Testis (tissue), 2 donors: ENCODE results near the gene HNF4A.

Experiments used
- POLR2A ChIP-seq: fragments of 450-650 bp; IDR thresholded peaks from one replicate; pipeline ENCODE4 v1.6.1; 2017; ENCODE audit warnings: antibody characterized with exemption, mild to moderate bottlenecking, moderate library complexity
- TF ChIP-seq, protein P1 (sequence below), 3 experiments: fragments of 450-650 bp in 2 of 3; fragments of 200-600 bp in 1 of 3; sonication (generic) in 1 of 3; IDR thresholded peaks; one replicate each; pipeline ENCODE4 v1.5.1; 2016 to 2019; ENCODE audit warnings: antibody characterized with exemption in 3 of 3, mild to moderate bottlenecking in 2 of 3, moderate library complexity in 1 of 3

DNA sequence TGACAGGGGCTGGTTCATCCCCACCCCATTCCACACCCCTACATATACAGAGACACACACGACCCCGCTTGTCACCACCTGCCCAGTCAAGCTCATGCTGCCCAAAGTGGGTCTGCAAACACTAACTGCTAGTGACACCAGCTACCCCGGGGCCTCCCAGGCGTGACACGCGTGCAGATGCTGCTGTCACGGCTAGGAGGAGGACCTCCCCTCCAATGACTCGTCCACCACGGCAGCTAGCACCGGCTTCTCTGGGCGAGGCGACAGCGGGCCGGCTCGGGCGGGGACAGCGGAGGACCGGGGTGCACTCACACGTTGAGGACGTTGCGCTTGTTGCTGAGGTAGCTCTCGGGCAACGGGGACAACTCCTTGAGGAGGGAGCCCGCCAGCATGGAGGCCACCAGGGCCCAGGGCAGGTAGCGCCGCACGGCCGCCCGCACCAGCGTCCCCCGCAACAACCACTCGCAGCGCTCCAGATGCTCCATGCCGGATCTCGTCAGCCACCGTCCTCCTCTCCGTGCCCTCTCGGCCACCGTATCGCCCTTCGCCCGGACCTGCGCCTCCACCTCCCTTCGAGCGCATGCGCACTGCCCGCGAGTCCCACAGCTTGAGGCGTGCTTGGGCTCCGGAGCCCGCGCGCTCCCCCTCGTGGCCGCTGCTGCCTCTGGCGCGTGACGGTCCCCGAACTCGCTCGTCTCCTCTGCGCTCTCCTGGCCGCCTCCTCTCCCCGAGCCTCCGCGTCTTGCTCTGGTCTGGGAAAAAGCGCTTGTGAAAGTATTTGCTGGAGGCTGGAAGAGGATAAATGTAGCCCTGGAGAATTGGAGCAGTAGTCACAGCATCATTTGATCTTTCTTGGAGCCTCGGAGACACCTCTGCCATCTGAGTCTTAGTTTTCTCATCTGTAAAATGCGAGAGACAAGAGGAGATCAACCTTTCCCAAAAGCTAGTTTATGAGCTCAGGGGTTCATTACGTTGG lies 44.5 kb upstream of the HNF4A start, which contains the start of gene FITM2:
- TF ChIP-seq, protein P1, sequence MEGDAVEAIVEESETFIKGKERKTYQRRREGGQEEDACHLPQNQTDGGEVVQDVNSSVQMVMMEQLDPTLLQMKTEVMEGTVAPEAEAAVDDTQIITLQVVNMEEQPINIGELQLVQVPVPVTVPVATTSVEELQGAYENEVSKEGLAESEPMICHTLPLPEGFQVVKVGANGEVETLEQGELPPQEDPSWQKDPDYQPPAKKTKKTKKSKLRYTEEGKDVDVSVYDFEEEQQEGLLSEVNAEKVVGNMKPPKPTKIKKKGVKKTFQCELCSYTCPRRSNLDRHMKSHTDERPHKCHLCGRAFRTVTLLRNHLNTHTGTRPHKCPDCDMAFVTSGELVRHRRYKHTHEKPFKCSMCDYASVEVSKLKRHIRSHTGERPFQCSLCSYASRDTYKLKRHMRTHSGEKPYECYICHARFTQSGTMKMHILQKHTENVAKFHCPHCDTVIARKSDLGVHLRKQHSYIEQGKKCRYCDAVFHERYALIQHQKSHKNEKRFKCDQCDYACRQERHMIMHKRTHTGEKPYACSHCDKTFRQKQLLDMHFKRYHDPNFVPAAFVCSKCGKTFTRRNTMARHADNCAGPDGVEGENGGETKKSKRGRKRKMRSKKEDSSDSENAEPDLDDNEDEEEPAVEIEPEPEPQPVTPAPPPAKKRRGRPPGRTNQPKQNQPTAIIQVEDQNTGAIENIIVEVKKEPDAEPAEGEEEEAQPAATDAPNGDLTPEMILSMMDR (IDR thresholded peaks at IDR 0.05), result peak; percentile 94 to 99 (median 98)
- no peak for TF ChIP-seq POLR2A
